PC-3 (cell line): ENCODE results near the gene CDH13. TPM values are rescaled to one million over a fixed set of nuclear protein-coding genes. Genes with fewer than 3 reads are reported as not detected.

Source experiments
- ATAC-seq: fragments of 200-7000 bp; cut with Tn5 transposase; 2 replicates; pipeline ENCODE4 v1.9.1; 2020; ENCODE audit warnings: mild to moderate bottlenecking, moderate library complexity
- BruUV-seq: library from RNA; stranded (reverse); fragments of 400-500 nt; replicated peaks from 2 replicates; lab custom pipeline; 2021; lab: Mats Ljungman, UMichigan
- CTCF ChIA-PET: fragments of 300-600 bp; sonication (Branson Sonifier 250); formaldehyde crosslinking; loops from one replicate; lab custom pipeline; 2022; ENCODE audit warnings: antibody characterized with exemption; lab: Charles Lee
- POLR2A ChIA-PET: fragments of 300-600 bp; sonication (Branson Sonifier 250); formaldehyde crosslinking; loops from one replicate; lab custom pipeline; 2022; ENCODE audit warnings: antibody characterized with exemption; ENCODE audit not compliant: unreplicated experiment; lab: Charles Lee
- DNase-seq: peaks from one replicate; pipeline ENCODE4 v3.0.0-alpha.2; 2015
- H2AFZ ChIP-seq: fragments of 300-600 bp; sonication (generic); 2 replicates; pipeline ENCODE4 v1.6.0; 2016; ENCODE audit warnings: antibody characterized with exemption, low read length
- H3F3A ChIP-seq: fragments of 300-600 bp; sonication (generic); one replicate; pipeline ENCODE4 v1.6.0; 2017; ENCODE audit warnings: antibody characterized with exemption, low read length, control low read depth, mild to moderate bottlenecking; ENCODE audit not compliant: unreplicated experiment
- H3K27ac ChIP-seq: fragments of 300-600 bp; sonication (generic); 2 replicates; pipeline ENCODE4 v1.5.1; 2016; ENCODE audit warnings: mild to moderate bottlenecking, low read length
- H3K27me3 ChIP-seq: fragments of 300-600 bp; sonication (generic); 2 replicates; pipeline ENCODE4 v1.6.1; 2016; ENCODE audit warnings: low read length, mixed read lengths
- H3K36me3 ChIP-seq: fragments of 300-600 bp; sonication (generic); 2 replicates; pipeline ENCODE4 v1.6.1; 2016; ENCODE audit warnings: low read depth, mixed run types, low read length, mixed read lengths
- H3K4me1 ChIP-seq: fragments of 300-600 bp; sonication (generic); 2 replicates; pipeline ENCODE4 v1.5.1; 2016; ENCODE audit warnings: low read length; ENCODE audit not compliant: insufficient read depth
- H3K4me2 ChIP-seq: fragments of 300-600 bp; sonication (generic); 2 replicates; pipeline ENCODE4 v1.6.0; 2016; ENCODE audit warnings: low read length
- H3K4me3 ChIP-seq: fragments of 300-600 bp; sonication (generic); 2 replicates; pipeline ENCODE4 v1.5.1; 2016; ENCODE audit warnings: mild to moderate bottlenecking, low read length, mixed read lengths
- H3K79me2 ChIP-seq: fragments of 300-600 bp; sonication (generic); 2 replicates; pipeline ENCODE4 v1.6.1; 2017; ENCODE audit warnings: low read length, mixed read lengths
- H3K9ac ChIP-seq: fragments of 300-600 bp; sonication (generic); 2 replicates; pipeline ENCODE4 v1.6.0; 2016; ENCODE audit warnings: mild to moderate bottlenecking, low read length
- H3K9me2 ChIP-seq: fragments of 300-600 bp; sonication (generic); replicated peaks from 2 replicates; pipeline ENCODE4 v1.6.1; 2016; ENCODE audit warnings: mixed run types, low read length, mixed read lengths
- H3K9me3 ChIP-seq: fragments of 300-600 bp; sonication (generic); 2 replicates; pipeline ENCODE4 v1.6.1; 2016; ENCODE audit warnings: low read length, mixed read lengths
- H4K20me1 ChIP-seq: fragments of 300-600 bp; sonication (generic); 2 replicates; pipeline ENCODE4 v1.6.1; 2016; ENCODE audit warnings: low read length, mixed read lengths
- EZH2 ChIP-seq: fragments of 300-600 bp; sonication (generic); IDR thresholded peaks from one replicate; pipeline ENCODE4 v1.6.1; 2017; ENCODE audit warnings: antibody characterized with exemption, mild to moderate bottlenecking, low read length; ENCODE audit not compliant: unreplicated experiment
- EZH2phosphoT487 ChIP-seq: fragments of 300-600 bp; sonication (generic); IDR thresholded peaks from 2 replicates; pipeline ENCODE4 v1.6.1; 2018; ENCODE audit warnings: mild to moderate bottlenecking, antibody characterized with exemption, low read length, borderline replicate concordance
- intact Hi-C: fragments of 100-400 bp; cut with micrococcal nuclease; formaldehyde crosslinking; loops from 2 replicates; pipeline ENCODE4 v1.9.0; 2023
- total RNA-seq: library from RNA; depleted of rRNA; stranded (reverse); fragments of >200 nt; gene quantifications from 2 replicates; pipeline ENCODE4 v1.2.3, GENCODE V29; 2014
- TF ChIP-seq, protein P1 (sequence below): fragments of 300-600 bp; sonication (generic); conservative IDR thresholded peaks from 2 replicates; pipeline ENCODE4 v1.5.1; 2017; ENCODE audit warnings: antibody characterized with exemption, low read depth, mild to moderate bottlenecking, low read length

Gene CDH13
- total RNA-seq, 1 experiment from 2014 or later: 0.36 TPM

DNA sequence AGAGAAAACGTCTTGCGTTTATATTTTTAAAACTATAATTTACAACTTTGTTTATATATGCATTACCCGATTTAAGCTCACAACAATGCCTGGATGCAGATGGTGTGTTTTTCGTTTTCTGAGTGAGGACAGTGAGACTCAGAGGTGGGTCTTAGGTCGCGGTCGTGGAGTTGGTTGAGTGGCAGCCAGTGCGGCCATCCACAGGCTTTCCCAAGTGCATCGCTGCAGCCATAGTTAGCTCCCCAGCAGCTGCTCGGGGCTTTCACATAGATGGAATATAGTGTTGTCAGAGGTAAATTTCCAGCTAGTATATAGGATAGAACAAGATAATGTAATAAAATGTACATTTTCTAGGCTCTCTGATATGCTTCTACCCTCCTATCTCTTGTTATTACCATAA is 417.8 kb downstream of the CDH13 start:
- no peak for ATAC-seq
- H2AFZ ChIP-seq: no peak overlapping the region
- ChIA-PET CTCF (no interaction called here), POLR2A (no interaction called here)
- no peaks in the 10 kb centered on the region for H3K9me2 ChIP-seq
- H3F3A ChIP-seq: no peaks in the 10 kb centered on the region
- no peaks in the 10 kb centered on the region for H3K4me1 ChIP-seq
- H3K4me3 ChIP-seq: no peak overlapping the region
- no peaks in the 10 kb centered on the region for H3K9me3 ChIP-seq
- no peaks in the 10 kb centered on the region for H3K79me2 ChIP-seq
- H3K27ac ChIP-seq: no peak overlapping the region
- H3K9ac ChIP-seq: no peak overlapping the region
- no peak overlapping the region for H3K4me2 ChIP-seq
- no peaks in the 10 kb centered on the region for H3K27me3 ChIP-seq
- DNase-seq: no peak
- H4K20me1 ChIP-seq: no peaks in the 10 kb centered on the region
- BruUV-seq: no TSS peak
- no peak for TF ChIP-seq EZH2phosphoT487
- TF ChIP-seq, protein P1, sequence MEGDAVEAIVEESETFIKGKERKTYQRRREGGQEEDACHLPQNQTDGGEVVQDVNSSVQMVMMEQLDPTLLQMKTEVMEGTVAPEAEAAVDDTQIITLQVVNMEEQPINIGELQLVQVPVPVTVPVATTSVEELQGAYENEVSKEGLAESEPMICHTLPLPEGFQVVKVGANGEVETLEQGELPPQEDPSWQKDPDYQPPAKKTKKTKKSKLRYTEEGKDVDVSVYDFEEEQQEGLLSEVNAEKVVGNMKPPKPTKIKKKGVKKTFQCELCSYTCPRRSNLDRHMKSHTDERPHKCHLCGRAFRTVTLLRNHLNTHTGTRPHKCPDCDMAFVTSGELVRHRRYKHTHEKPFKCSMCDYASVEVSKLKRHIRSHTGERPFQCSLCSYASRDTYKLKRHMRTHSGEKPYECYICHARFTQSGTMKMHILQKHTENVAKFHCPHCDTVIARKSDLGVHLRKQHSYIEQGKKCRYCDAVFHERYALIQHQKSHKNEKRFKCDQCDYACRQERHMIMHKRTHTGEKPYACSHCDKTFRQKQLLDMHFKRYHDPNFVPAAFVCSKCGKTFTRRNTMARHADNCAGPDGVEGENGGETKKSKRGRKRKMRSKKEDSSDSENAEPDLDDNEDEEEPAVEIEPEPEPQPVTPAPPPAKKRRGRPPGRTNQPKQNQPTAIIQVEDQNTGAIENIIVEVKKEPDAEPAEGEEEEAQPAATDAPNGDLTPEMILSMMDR: no peak
- no peak for TF ChIP-seq EZH2
- H3K36me3 ChIP-seq: no peaks in the 10 kb centered on the region
- intact Hi-C loops: no loop called here

DNA sequence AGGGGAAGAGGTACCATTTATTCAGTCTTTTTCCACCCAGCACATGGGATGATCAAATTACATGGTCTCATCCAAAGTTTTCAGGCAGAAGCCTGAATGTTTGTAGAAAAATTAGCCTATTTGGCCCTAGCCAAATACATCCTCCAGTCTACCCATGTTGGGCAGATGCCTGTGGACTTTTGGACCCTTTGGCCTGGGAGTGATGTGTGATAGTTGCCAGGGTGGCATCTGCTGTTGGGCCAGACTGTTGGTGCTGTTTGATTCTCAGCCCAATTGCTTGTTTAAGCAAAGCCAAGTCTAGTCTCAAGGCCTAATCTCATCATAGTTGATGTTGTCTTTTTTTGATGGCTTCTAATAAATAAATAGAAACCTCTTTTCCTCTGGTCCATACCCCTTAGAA is 419.0 kb downstream of the CDH13 start:
- BruUV-seq: no TSS peak
- intact Hi-C loops: no loop called here
- no peak for TF ChIP-seq EZH2
- TF ChIP-seq EZH2phosphoT487: no peak
- TF ChIP-seq, protein P1: no peak

DNA sequence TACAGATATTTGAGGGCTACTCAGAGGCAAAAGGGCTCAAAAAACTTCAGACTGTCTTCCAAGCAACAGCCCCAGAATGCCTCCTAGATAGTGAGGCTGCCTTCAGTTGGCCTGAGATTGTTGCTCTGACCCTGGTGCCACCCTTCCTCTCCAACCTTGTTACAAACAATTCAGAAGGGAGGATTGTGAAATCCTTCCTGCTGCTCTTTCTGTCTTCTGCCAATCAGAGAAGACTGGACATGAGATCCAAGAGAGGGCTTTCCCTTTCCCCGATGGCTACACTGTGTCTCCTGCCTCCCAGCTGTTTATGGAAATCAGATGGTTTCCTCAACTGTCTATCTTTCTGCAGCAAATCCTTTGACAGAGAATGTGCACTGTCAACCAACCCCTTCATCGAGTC is 419.9 kb downstream of the CDH13 start:
- no peak overlapping the region for H3K4me2 ChIP-seq
- H3K9me3 ChIP-seq: no peaks in the 10 kb centered on the region
- ATAC-seq (no peak), DNase-seq (no peak)
- TF ChIP-seq EZH2 (no peak), EZH2phosphoT487 (no peak)
- TF ChIP-seq, protein P1: no peak
- no peak overlapping the region for H3K27ac ChIP-seq
- no peaks in the 10 kb centered on the region for H3K36me3 ChIP-seq
- no peak overlapping the region for H3K9ac ChIP-seq
- no TSS peak for BruUV-seq
- H3K9me2 ChIP-seq: no peaks in the 10 kb centered on the region
- no peak overlapping the region for H2AFZ ChIP-seq
- H4K20me1 ChIP-seq: no peaks in the 10 kb centered on the region
- H3K4me3 ChIP-seq: no peak overlapping the region
- no peaks in the 10 kb centered on the region for H3K4me1 ChIP-seq
- intact Hi-C loops: no loop called here
- POLR2A ChIA-PET: no interaction called here
- CTCF ChIA-PET: no interaction called here
- no peaks in the 10 kb centered on the region for H3K79me2 ChIP-seq
- H3F3A ChIP-seq: no peaks in the 10 kb centered on the region
- H3K27me3 ChIP-seq: no peaks in the 10 kb centered on the region

More for the DNA sequence above, 419.0 kb downstream of the CDH13 start:
- no peak overlapping the region for H3K4me2 ChIP-seq
- CTCF ChIA-PET: no interaction called here
- H3K36me3 ChIP-seq: no peaks in the 10 kb centered on the region
- H3K4me3 ChIP-seq: no peak overlapping the region
- ATAC-seq (no peak), DNase-seq (no peak)
- no peaks in the 10 kb centered on the region for H3K27me3 ChIP-seq
- H3K9ac ChIP-seq: no peak overlapping the region
- H4K20me1 ChIP-seq: no peaks in the 10 kb centered on the region
- POLR2A ChIA-PET: no interaction called here
- no peaks in the 10 kb centered on the region for H3K4me1 ChIP-seq
- H3F3A ChIP-seq: no peaks in the 10 kb centered on the region
- no peak overlapping the region for H2AFZ ChIP-seq
- H3K27ac ChIP-seq: no peak overlapping the region
- H3K9me3 ChIP-seq: no peaks in the 10 kb centered on the region
- H3K79me2 ChIP-seq: no peaks in the 10 kb centered on the region
- H3K9me2 ChIP-seq: no peaks in the 10 kb centered on the region
